DOHH2 (cell line): ENCODE data around the gene GRB14.

Experiments used
- EZH2phosphoT487 ChIP-seq: fragments of 200-600 bp; sonication (generic); IDR thresholded peaks from 2 replicates; pipeline ENCODE4 v1.6.1; 2017; ENCODE audit warnings: borderline replicate concordance, mild to moderate bottlenecking, antibody characterized with exemption, low read length, moderate library complexity, mixed read lengths
- TF ChIP-seq, protein P1 (sequence below): fragments of 200-600 bp; sonication (generic); IDR thresholded peaks from one replicate; pipeline ENCODE4 v1.5.1; 2014; ENCODE audit warnings: antibody characterized with exemption, mild to moderate bottlenecking, low read depth, low read length; ENCODE audit not compliant: poor library complexity, severe bottlenecking

- TF ChIP-seq, protein P1, sequence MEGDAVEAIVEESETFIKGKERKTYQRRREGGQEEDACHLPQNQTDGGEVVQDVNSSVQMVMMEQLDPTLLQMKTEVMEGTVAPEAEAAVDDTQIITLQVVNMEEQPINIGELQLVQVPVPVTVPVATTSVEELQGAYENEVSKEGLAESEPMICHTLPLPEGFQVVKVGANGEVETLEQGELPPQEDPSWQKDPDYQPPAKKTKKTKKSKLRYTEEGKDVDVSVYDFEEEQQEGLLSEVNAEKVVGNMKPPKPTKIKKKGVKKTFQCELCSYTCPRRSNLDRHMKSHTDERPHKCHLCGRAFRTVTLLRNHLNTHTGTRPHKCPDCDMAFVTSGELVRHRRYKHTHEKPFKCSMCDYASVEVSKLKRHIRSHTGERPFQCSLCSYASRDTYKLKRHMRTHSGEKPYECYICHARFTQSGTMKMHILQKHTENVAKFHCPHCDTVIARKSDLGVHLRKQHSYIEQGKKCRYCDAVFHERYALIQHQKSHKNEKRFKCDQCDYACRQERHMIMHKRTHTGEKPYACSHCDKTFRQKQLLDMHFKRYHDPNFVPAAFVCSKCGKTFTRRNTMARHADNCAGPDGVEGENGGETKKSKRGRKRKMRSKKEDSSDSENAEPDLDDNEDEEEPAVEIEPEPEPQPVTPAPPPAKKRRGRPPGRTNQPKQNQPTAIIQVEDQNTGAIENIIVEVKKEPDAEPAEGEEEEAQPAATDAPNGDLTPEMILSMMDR = no peak
- no peak for TF ChIP-seq EZH2phosphoT487
Observed at GRCh38 chr2:164515030-164515429, 106.3 kb downstream of the GRB14 start.
